ENCODE data around the gene MCUR1. TPM values are rescaled to one million over a fixed set of nuclear protein-coding genes. Genes with fewer than 3 reads are reported as not detected.

MCUR1 gene
- total RNA-seq, 6 experiments from 2014 or later = 17.5 to 25.5 (median 22.4) TPM

- H3K4me3 Mint-ChIP-seq = peak overlapping the region; percentile 99
- H3K36me3 Mint-ChIP-seq (ENCODE audit: low read depth) = peaks cover 9% of the 10 kb centered on the region
- H3K27ac Mint-ChIP-seq = no peak overlapping the region
- TF ChIP-seq CTCF (IDR thresholded peaks at IDR 0.05) = no peak
- H3K9me3 Mint-ChIP-seq = no peaks in the 10 kb centered on the region
- no peak for DNase-seq
- no peaks in the 10 kb centered on the region; the same call in 1 of the 2 replicates for H3K27me3 Mint-ChIP-seq (ENCODE audit: insufficient read depth)
- H3K4me1 Mint-ChIP-seq (ENCODE audit: low read depth) = peaks cover 57% of the 10 kb centered on the region
These were observed 2.1 kb downstream of the MCUR1 start for GRCh38 chr6:13812359-13812642.

- peak overlapping the region; percentile 99; the same call in 1 of the 2 replicates for H3K4me3 Mint-ChIP-seq
- no peaks in the 10 kb centered on the region; the same call in 1 of the 2 replicates for H3K27me3 Mint-ChIP-seq (ENCODE audit: insufficient read depth)
- no peak overlapping the region for H3K27ac Mint-ChIP-seq
- no peaks in the 10 kb centered on the region for H3K9me3 Mint-ChIP-seq
- peaks cover 9% of the 10 kb centered on the region for H3K36me3 Mint-ChIP-seq (ENCODE audit: low read depth)
- DNase-seq = no peak
- no peak for TF ChIP-seq CTCF (IDR thresholded peaks at IDR 0.05)
- H3K4me1 Mint-ChIP-seq (ENCODE audit: low read depth) = peaks cover 57% of the 10 kb centered on the region
These were observed 2.6 kb downstream of the MCUR1 start for GRCh38 chr6:13811627-13812358.

- Mint-ChIP-seq H3K36me3 (ENCODE audit: low read depth) (peaks cover 9% of the 10 kb centered on the region), H3K27ac (0 out of 2 replicates have a peak overlapping the region, but pooled peaks have one; percentile 36), H3K9me3 (no peaks in the 10 kb centered on the region), H3K4me1 (ENCODE audit: low read depth) (peaks cover 57% of the 10 kb centered on the region), H3K4me3 (no peak overlapping the region), H3K27me3 (ENCODE audit: insufficient read depth) (no peaks in the 10 kb centered on the region; the same call in 1 of the 2 replicates)
- no peak for TF ChIP-seq CTCF (IDR thresholded peaks at IDR 0.05)
- DNase-seq = no peak
These were observed 3.5 kb downstream of the MCUR1 start for GRCh38 chr6:13810688-13811446.

GRCh38 chr6:13808801-13809200 is 5.6 kb downstream of the MCUR1 start:
- no peak for TF ChIP-seq CTCF (IDR thresholded peaks at IDR 0.05)
- Mint-ChIP-seq H3K4me1 (ENCODE audit: low read depth) (peaks cover 49% of the 10 kb centered on the region), H3K36me3 (ENCODE audit: low read depth) (peaks cover 14% of the 10 kb centered on the region), H3K27ac (no peak overlapping the region), H3K4me3 (no peak overlapping the region), H3K9me3 (no peaks in the 10 kb centered on the region), H3K27me3 (ENCODE audit: insufficient read depth) (no peaks in the 10 kb centered on the region; the same call in 1 of the 2 replicates)
- DNase-seq = no peak

- Mint-ChIP-seq H3K9me3 (no peaks in the 10 kb centered on the region), H3K36me3 (ENCODE audit: low read depth) (peaks cover 14% of the 10 kb centered on the region), H3K4me1 (ENCODE audit: low read depth) (peaks cover 47% of the 10 kb centered on the region), H3K27ac (no peak overlapping the region), H3K27me3 (ENCODE audit: insufficient read depth) (no peaks in the 10 kb centered on the region), H3K4me3 (no peak overlapping the region)
- TF ChIP-seq CTCF (IDR thresholded peaks at IDR 0.05) = no peak
- DNase-seq = no peak
These were observed 6.7 kb downstream of the MCUR1 start for GRCh38 chr6:13807696-13808095.

All from HFFc6 (cell line).